Subcutaneous abdominal adipose tissue (tissue), 5 donors: ENCODE data around the gene LENG8.
"Not testable (repeated sequence)": the region's sequence is repeated elsewhere in the genome, so short reads cannot be mapped to it uniquely, and the experiment has no call there.

Experiments
- H3K27ac ChIP-seq: one replicate; pipeline ENCODE4 v1.7.0; 2013; ENCODE audit warnings: low read depth, mild to moderate bottlenecking, inconsistent platforms, low read length, moderate library complexity
- H3K27me3 ChIP-seq, 5 donors: one replicate each; pipeline ENCODE4 v1.7.0; 2013; ENCODE audit warnings: low read length in 5 of 5, inconsistent platforms in 1 of 5; ENCODE audit not compliant: control insufficient read depth in 5 of 5, insufficient read depth in 4 of 5
- H3K36me3 ChIP-seq, 5 donors: one replicate each; pipeline ENCODE4 v1.7.0; 2013; ENCODE audit warnings: low read length in 5 of 5; ENCODE audit not compliant: control insufficient read depth in 5 of 5, insufficient read depth in 5 of 5
- H3K4me1 ChIP-seq, 5 donors: one replicate each; pipeline ENCODE4 v1.7.0; 2013; ENCODE audit warnings: low read length in 5 of 5, mild to moderate bottlenecking in 3 of 5, moderate library complexity in 1 of 5; ENCODE audit not compliant: control insufficient read depth in 5 of 5, insufficient read depth in 5 of 5
- H3K4me3 ChIP-seq, 5 donors: one replicate each; pipeline ENCODE4 v1.7.0; 2013; ENCODE audit warnings: low read length in 5 of 5, low read depth in 1 of 5
- H3K9ac ChIP-seq, 5 donors: one replicate each; pipeline ENCODE4 v1.7.0; 2013; ENCODE audit warnings: low read length in 5 of 5, mild to moderate bottlenecking in 4 of 5, moderate library complexity in 3 of 5
- H3K9me3 ChIP-seq, 5 donors: one replicate each; pipeline ENCODE4 v1.7.0; 2013; ENCODE audit warnings: low read length in 5 of 5; ENCODE audit not compliant: control insufficient read depth in 5 of 5
- donor health status: healthy.
- donor health status: healthy.
- donor health status: healthy.
- donor health status: healthy.
- donor health status: healthy.

LENG8 gene

DNA sequence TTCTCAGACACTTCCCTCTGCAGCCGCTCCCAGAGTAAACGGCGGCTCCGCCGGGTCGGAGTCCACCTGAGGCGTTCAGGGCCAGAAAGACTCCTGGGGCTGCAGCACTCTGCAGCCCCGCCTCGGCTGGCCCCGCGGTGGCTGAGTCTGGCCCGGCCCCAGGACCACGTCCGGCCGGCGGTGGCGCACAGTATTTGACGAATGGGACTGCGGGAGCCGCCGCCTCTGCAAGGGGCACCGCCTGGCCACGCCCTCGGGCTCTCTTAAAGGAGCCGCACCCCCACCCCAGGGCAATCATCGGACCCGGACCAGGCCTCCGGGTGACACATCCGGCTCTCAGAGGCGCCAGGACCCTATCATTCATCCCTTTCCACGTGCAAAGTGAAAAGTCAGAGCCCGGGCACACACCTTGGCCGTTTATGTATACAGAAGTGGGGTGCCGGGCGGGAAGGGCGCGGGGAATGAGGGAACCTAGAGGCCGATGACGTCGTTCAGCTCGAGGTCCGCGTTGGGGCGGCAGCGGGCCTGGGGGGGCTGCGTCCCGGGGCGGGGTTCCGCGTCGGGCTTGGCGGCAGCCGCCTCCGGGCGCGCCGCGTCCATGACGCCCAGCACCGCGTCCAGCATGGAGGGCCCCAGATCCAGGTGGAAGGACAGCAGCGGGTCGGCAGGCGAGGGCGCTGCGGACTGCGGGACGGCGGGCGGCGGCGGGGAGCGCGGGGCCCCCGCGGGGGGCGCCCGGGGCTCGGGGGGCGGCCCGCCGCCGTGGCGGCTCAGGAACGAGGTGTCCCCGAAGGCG is 15.8 kb downstream of the LENG8 start:
- peaks cover 0 to 23% (median 20%) of the 10 kb centered on the region in 5 donors for H3K36me3 ChIP-seq
- peaks cover 0 to 50% (median 39%) of the 10 kb centered on the region in 5 donors for H3K4me1 ChIP-seq
- H3K9me3 ChIP-seq = no peaks in the 10 kb centered on the region
- peaks cover 0 to 3% (median 0%) of the 10 kb centered on the region in 5 donors for H3K27me3 ChIP-seq
- H3K9ac ChIP-seq = peak overlapping the region in 4 of 5 donors; percentile 30 to 68 (median 56)
- H3K4me3 ChIP-seq = peak overlapping the region; percentile 64 to 80 (median 70)
- H3K27ac ChIP-seq = peak overlapping the region; percentile 88

DNA sequence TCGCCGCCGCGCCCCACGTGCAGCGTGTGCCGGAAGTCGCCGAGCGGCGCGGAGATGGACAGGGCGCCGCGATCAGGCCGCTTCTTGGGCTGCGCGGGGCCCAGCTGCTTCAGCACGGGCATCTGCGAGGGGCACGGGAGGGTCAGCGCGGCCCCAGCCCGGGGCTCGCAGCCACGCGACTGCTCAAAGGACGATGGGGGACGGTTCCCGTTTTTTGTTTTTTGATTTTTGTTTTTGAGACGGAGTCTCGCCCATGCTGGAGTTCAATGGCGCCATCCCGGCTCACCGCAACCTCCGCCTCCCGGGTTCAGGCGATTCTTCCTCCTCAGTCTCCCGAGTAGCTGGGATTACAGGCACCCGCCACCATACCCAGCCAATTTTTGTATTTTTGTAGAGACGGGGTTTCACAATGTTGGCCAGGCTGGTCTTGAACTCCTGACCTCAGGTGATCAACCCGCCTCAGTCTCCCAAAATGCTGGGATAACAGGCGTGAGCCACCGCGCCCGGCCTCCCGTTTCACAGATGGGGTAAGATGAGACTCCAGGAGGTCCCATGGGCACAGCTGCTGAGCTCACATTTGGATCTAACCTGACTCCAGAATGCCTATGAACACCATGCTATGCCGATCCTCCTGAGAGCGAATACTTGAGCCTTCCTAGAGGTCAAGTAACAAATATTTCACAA is 16.6 kb downstream of the LENG8 start:
- H3K4me1 ChIP-seq = peaks cover 1 to 52% (median 40%) of the 10 kb centered on the region in 5 donors
- H3K9me3 ChIP-seq = no peaks in the 10 kb centered on the region
- H3K27ac ChIP-seq = no peak overlapping the region
- peaks cover 0 to 17% (median 15%) of the 10 kb centered on the region in 5 donors for H3K36me3 ChIP-seq
- H3K27me3 ChIP-seq = peaks cover 0 to 4% (median under 1%) of the 10 kb centered on the region in 5 donors
- H3K9ac ChIP-seq = no peak overlapping the region
- H3K4me3 ChIP-seq = no peak overlapping the region

DNA sequence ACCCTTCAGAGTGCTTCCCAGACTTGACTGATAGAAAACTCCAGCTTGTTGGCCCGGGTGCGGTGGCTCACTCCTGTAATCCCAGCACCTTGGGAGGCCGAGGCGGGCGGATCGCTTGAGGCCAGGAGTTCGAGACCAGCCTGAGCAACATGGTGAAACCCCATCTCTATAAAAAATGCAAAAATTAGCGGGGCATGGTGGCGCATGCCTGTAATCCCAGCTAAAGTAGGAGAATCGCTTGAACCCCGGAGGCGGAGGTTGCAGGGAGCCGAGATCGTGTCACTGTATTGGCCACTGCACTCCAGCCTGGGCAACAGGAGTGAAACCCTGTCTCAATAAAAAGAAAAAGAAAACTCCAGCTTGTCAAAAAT is 17.1 kb downstream of the LENG8 start:
- not testable (repeated sequence) for H3K4me3 ChIP-seq, H3K27me3 ChIP-seq, H3K9ac ChIP-seq, H3K9me3 ChIP-seq, H3K27ac ChIP-seq
- H3K36me3 ChIP-seq = peaks cover 0 to 12% (median 10%) of the 10 kb centered on the region in 5 donors
- H3K4me1 ChIP-seq = peaks cover 1 to 57% (median 46%) of the 10 kb centered on the region in 5 donors

DNA sequence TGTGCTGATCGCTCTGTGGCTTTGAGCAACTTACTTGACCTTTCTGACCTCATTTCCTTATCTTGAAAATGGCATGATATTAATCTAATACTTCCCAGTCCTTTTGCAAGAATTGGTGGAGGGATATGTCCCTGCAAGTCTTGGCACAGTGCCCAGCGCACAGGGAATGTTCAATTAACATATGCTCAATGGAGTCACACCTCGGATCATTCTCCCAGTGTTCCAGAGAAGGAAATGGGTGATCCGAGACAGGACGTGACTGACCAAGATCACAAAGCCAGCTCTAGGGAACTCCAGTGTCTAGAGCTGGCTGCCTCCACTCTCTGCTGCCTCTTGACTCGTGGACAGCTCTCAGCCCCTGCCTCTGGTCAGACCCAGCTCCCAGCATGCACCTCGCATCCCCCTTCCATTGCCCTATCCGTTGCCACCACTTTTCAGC is 20.5 kb downstream of the LENG8 start:
- no peaks in the 10 kb centered on the region for H3K9me3 ChIP-seq
- peak overlapping the region; percentile 50 for H3K27ac ChIP-seq
- peaks cover 5 to 20% (median 9%) of the 10 kb centered on the region in 5 donors for H3K27me3 ChIP-seq
- no peak overlapping the region for H3K9ac ChIP-seq
- H3K4me1 ChIP-seq = peaks cover 1 to 39% (median 30%) of the 10 kb centered on the region in 5 donors
- H3K4me3 ChIP-seq = no peak overlapping the region
- no peaks in the 10 kb centered on the region for H3K36me3 ChIP-seq

DNA sequence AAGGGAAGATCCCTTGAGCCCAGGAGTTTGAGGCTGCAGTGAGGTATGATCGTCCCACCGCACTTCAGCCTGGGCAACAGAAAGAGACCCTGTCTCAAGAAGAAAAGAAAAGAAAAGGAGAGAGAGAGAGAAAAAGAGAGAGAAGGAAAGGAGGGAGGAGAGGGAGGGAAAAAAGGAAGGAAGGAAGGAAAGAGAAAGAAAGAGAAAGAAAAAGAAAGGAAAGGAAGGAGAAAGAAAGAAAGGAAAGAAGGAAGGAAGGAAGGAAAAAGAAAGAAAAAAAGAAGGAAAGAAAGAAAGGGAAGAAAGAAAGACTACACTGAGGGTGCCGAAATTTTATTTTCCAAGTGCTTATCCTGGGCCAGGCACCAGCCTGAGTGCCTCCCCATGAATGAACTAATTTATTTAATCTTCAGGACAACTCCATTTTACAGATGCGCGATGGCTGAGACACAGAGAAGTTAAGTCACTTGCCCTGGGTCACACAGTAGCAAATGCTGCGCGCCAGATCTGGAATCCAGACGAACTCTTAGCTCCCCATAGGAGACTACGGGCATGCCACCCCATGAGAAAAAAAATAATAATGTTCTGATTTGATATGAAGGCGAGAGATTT is 21.4 kb downstream of the LENG8 start:
- peak overlapping the region in 3 of 5 donors; percentile 53 to 60 (median 57) for H3K4me3 ChIP-seq
- peaks cover 5 to 20% (median 12%) of the 10 kb centered on the region in 5 donors for H3K27me3 ChIP-seq
- peak overlapping the region; percentile 54 for H3K27ac ChIP-seq

DNA sequence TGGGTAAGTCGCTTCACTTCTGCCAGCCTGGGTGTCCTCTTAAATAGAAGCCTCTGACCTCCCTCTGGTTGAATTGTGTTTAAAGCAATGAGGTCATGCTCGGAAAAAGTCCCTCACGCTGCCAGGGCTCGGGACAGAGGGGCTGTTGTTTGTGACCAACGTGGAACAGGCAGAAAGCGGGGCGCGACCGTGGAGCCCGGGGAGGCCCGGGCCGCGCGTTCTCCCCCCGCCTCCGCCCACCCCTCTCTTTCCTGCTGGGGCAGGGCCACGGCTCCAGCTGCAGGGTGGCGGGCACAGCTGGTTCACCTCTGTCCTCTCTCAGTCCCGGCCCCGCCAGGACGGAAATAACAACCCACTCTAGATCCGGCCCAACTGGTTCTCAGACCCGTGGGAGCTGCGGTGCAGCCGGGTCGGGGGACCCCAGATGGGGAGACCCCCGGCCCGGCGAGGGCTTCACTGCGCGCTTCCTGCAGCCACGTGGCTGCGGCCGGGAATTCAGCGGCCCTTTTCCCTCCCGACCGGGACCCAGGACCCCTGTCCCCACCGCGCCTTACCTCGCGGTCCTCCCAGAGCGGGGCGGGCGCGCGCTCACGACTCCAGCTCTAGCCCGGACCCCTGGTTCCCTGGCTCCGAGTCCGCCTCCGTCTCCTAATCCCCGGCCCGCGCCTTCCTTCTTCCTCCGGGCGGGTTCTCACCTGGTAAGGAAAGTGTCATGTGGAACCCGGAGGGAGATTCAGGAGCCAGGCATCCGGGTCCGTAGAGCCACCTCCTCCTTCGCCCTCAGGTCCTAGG is 22.2 kb downstream of the LENG8 start:
- Histone ChIP-seq H3K9ac (peak overlapping the region in 3 of 5 donors; percentile 66 to 75 (median 66)), H3K36me3 (no peaks in the 10 kb centered on the region), H3K9me3 (no peaks in the 10 kb centered on the region), H3K27me3 (peaks cover 5 to 20% (median 12%) of the 10 kb centered on the region in 5 donors), H3K27ac (peak overlapping the region; percentile 54), H3K4me3 (peak overlapping the region in 3 of 5 donors; percentile 53 to 60 (median 57)), H3K4me1 (peaks cover 1 to 35% (median 26%) of the 10 kb centered on the region in 5 donors)

More for the DNA sequence above, 21.4 kb downstream of the LENG8 start:
- H3K9ac ChIP-seq = peak overlapping the region in 2 of 5 donors; percentile 66
- H3K36me3 ChIP-seq = no peaks in the 10 kb centered on the region
- peaks cover 1 to 35% (median 26%) of the 10 kb centered on the region in 5 donors for H3K4me1 ChIP-seq
- H3K9me3 ChIP-seq = no peaks in the 10 kb centered on the region

DNA sequence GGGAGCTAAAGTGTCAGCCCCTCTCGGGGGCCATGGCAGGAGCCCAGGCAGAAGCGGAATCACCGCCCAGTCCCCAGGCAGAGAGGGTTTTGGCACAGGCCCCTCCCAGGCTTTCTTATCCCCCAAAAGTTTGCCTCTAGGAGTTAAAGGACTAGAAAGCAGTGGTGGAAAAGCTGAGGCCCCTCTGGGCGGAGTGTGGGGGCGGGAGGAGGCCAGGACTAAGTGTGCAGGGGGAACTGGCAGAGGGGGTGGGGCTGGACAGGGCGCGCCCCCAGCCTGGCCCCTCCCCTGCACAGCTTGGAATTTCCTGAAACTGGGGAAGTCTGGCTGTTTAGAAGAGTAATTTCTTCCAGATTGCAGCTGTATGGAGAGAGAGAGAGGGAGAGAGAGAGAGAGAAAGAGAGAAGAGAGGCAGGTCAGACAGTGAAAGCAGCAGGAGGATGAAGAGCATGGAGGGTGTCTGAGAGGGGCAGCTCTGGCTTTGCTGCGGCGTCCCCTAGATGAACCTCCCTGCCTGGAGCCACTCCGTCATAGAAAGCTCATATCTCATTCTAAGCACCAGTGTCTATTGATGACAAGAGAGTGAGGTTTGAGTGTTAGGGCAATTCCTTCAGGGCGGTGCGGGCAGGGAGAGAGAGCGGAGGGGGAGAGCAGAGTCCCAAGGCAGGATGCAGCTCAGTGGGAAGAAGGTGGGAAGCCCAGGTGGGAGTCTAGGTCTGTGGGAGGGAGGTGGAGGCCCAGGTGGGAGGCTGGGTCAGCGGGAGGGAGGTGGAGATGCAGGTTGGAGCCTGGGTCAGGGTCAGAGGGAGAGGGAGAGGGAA is 24.3 kb downstream of the LENG8 start, which contains the start of gene CDC42EP5:
Gene CDC42EP5 (minus strand): TSS at position 226 of the 821 bp plus-strand sequence. CDS start 7,749 bp downstream, outside the sequence.
- H3K9me3 ChIP-seq = no peaks in the 10 kb centered on the region
- H3K27me3 ChIP-seq = peaks cover 5 to 24% (median 20%) of the 10 kb centered on the region in 5 donors
- H3K9ac ChIP-seq = peak within 1 kb of the TSS in 3 of 5 donors; percentile 2 to 68 (median 56)
- no peaks in the 10 kb centered on the region for H3K36me3 ChIP-seq
- peak within 1 kb of the TSS; percentile 25 to 61 (median 51) for H3K4me3 ChIP-seq
- H3K27ac ChIP-seq = peak within 1 kb of the TSS; percentile 57
- H3K4me1 ChIP-seq = peaks cover 1 to 35% (median 26%) of the 10 kb centered on the region in 5 donors

DNA sequence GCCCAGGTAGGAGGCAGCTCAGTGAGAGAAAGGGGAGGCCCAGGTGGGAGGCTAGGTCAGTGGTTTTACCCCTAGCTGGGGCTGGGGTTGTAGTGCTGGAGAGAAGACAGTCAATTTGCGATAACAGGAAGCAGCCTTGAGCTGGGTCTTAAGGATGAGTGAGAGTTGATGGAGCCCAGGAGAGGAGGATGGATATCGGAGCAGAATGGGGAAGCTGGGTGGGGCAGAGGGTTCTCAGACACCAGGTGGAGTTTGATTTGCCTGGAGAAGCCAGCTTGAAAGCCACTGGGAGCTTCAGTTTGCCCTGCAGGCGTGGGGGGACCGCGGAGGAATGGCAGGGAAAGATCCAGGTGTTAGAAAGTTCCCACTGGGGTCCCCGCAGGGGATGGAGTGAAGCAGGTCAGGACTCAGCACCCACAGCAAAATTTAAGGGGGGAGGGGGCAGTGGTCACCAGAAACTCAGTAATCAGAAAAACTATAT is 24.9 kb downstream of the LENG8 start:
- Histone ChIP-seq H3K4me3 (no peak overlapping the region), H3K27ac (peak overlapping the region; percentile 57), H3K9ac (peak overlapping the region in 1 of 5 donors; percentile 68), H3K9me3 (no peaks in the 10 kb centered on the region), H3K27me3 (peaks cover 5 to 24% (median 20%) of the 10 kb centered on the region in 5 donors), H3K4me1 (peaks cover 1 to 33% (median 26%) of the 10 kb centered on the region in 5 donors), H3K36me3 (no peaks in the 10 kb centered on the region)
